ENCODE results near the gene IFNA4.

DNA sequence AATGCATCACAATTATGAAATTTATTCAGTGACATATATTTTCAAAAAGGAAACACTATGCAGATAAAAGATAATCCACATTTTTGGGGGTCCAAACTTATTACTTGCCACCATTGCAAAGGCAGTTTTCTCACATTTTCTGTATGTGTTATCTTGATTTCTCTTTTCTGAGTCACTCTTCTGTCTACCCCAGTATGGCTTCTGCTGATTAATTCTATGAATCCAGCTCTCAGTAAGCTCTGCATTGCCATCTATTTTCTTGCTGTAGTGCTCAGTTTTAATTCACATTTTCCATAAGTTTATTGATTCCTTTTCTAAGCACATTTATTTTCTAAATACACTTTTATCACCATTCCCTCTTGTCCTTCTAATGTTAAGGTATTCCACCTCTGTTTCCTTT, 17.8 kb upstream of the IFNA4 start:
- TF ChIP-seq RAD21 (conservative IDR thresholded peaks at IDR 0.05), result no peak
- TF ChIP-seq MXI1 (conservative IDR thresholded peaks at IDR 0.05; ENCODE audit: poor library complexity, severe bottlenecking), result no peak
- TF ChIP-seq, protein P1, sequence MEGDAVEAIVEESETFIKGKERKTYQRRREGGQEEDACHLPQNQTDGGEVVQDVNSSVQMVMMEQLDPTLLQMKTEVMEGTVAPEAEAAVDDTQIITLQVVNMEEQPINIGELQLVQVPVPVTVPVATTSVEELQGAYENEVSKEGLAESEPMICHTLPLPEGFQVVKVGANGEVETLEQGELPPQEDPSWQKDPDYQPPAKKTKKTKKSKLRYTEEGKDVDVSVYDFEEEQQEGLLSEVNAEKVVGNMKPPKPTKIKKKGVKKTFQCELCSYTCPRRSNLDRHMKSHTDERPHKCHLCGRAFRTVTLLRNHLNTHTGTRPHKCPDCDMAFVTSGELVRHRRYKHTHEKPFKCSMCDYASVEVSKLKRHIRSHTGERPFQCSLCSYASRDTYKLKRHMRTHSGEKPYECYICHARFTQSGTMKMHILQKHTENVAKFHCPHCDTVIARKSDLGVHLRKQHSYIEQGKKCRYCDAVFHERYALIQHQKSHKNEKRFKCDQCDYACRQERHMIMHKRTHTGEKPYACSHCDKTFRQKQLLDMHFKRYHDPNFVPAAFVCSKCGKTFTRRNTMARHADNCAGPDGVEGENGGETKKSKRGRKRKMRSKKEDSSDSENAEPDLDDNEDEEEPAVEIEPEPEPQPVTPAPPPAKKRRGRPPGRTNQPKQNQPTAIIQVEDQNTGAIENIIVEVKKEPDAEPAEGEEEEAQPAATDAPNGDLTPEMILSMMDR (IDR thresholded peaks at IDR 0.05; ENCODE audit: poor library complexity, severe bottlenecking), result no peak
- no peak for TF ChIP-seq EZH2 (IDR thresholded peaks at IDR 0.05; ENCODE audit: borderline replicate concordance, insufficient read depth, low read length, poor library complexity, severe bottlenecking)
- no peak for TF ChIP-seq POLR2AphosphoS5 (IDR thresholded peaks at IDR 0.05)
- TF ChIP-seq TAF1 (IDR thresholded peaks at IDR 0.05; ENCODE audit: low read depth), result no peak
- TF ChIP-seq SMC3 (conservative IDR thresholded peaks at IDR 0.05; ENCODE audit: poor library complexity), result no peak
